Mesothelial cell of epicardium (in vitro differentiated cells): ENCODE measurements around the gene PLGRKT. TPM values are rescaled to one million over a fixed set of nuclear protein-coding genes. Genes with fewer than 3 reads are reported as not detected.

Experiments
- DNase-seq, 2 experiments: peaks; one replicate each; pipeline ENCODE4 v3.0.0; 2021; ENCODE audit warnings: low spot score in 2 of 2; ENCODE audit not compliant: unreplicated experiment in 2 of 2
- H3K27ac Mint-ChIP-seq: 2 replicates; pipeline ENCODE4 v1.8.0; 2021; ENCODE audit warnings: mixed read lengths
- H3K27me3 Mint-ChIP-seq: 2 replicates; pipeline ENCODE4 v1.8.0; 2021; ENCODE audit warnings: low read depth, mixed read lengths
- H3K36me3 Mint-ChIP-seq: 2 replicates; pipeline ENCODE4 v1.8.0; 2021; ENCODE audit warnings: mixed read lengths
- H3K4me1 Mint-ChIP-seq: 2 replicates; pipeline ENCODE4 v1.8.0; 2021; ENCODE audit warnings: mixed read lengths
- H3K4me3 Mint-ChIP-seq: 2 replicates; pipeline ENCODE4 v1.8.0; 2021; ENCODE audit warnings: mild to moderate bottlenecking, moderate library complexity, mixed read lengths
- H3K9me3 Mint-ChIP-seq: 2 replicates; pipeline ENCODE4 v1.8.0; 2021; ENCODE audit warnings: mixed read lengths
- CTCF ChIP-seq: fragments of 200-600 bp; sonication (generic); IDR thresholded peaks from one replicate; pipeline ENCODE4 v1.5.0; 2021; ENCODE audit warnings: antibody characterized with exemption; ENCODE audit not compliant: unreplicated experiment
- total RNA-seq: library from RNA; stranded (reverse); gene quantifications from 3 replicates; pipeline ENCODE4 v1.2.1, GENCODE V29; 2021

The PLGRKT gene
- total RNA-seq, 1 donor from 2014 or later, result 19.6 TPM

GRCh38 chr9:5425006-5425628 is 12.6 kb downstream of the PLGRKT start:
- no peak for DNase-seq
- H3K27me3 Mint-ChIP-seq, result no peaks in the 10 kb centered on the region
- peaks cover 6% of the 10 kb centered on the region for H3K9me3 Mint-ChIP-seq
- H3K4me1 Mint-ChIP-seq, result no peaks in the 10 kb centered on the region
- peak; percentile 23 for TF ChIP-seq CTCF
- H3K36me3 Mint-ChIP-seq, result peaks cover 1% of the 10 kb centered on the region
- no peak overlapping the region for H3K27ac Mint-ChIP-seq
- H3K4me3 Mint-ChIP-seq, result no peak overlapping the region

- no peak for TF ChIP-seq CTCF
- peaks cover 6% of the 10 kb centered on the region for H3K9me3 Mint-ChIP-seq
- peaks cover 15% of the 10 kb centered on the region for H3K36me3 Mint-ChIP-seq
- H3K27ac Mint-ChIP-seq, result no peak overlapping the region
- H3K4me3 Mint-ChIP-seq, result no peak overlapping the region
- no peaks in the 10 kb centered on the region for H3K4me1 Mint-ChIP-seq
- DNase-seq, result no peak
- H3K27me3 Mint-ChIP-seq, result no peaks in the 10 kb centered on the region
These were observed 15.4 kb downstream of the PLGRKT start for GRCh38 chr9:5422276-5422675.

- no peak for DNase-seq
- H3K4me3 Mint-ChIP-seq, result no peak overlapping the region
- H3K4me1 Mint-ChIP-seq, result no peaks in the 10 kb centered on the region
- no peak overlapping the region for H3K27ac Mint-ChIP-seq
- H3K9me3 Mint-ChIP-seq, result peaks cover 6% of the 10 kb centered on the region
- H3K27me3 Mint-ChIP-seq, result no peaks in the 10 kb centered on the region
- peaks cover 15% of the 10 kb centered on the region for H3K36me3 Mint-ChIP-seq
- TF ChIP-seq CTCF, result no peak
These were observed 16.6 kb downstream of the PLGRKT start for GRCh38 chr9:5421163-5421562.

- Mint-ChIP-seq H3K27me3 (no peaks in the 10 kb centered on the region), H3K4me3 (no peak overlapping the region), H3K4me1 (no peaks in the 10 kb centered on the region), H3K27ac (no peak overlapping the region), H3K9me3 (peaks cover 2% of the 10 kb centered on the region), H3K36me3 (peaks cover 17% of the 10 kb centered on the region)
- no peak for TF ChIP-seq CTCF
- no peak for DNase-seq
These were observed 17.7 kb downstream of the PLGRKT start for GRCh38 chr9:5419987-5420386.

GRCh38 chr9:5418481-5418880 is 19.2 kb downstream of the PLGRKT start:
- Mint-ChIP-seq H3K27ac (no peak overlapping the region), H3K36me3 (peaks cover 17% of the 10 kb centered on the region), H3K27me3 (no peaks in the 10 kb centered on the region), H3K4me3 (no peak overlapping the region), H3K9me3 (peaks cover 3% of the 10 kb centered on the region), H3K4me1 (no peaks in the 10 kb centered on the region)
- no peak for TF ChIP-seq CTCF
- DNase-seq, result no peak

- H3K27ac Mint-ChIP-seq, result no peak overlapping the region
- DNase-seq, result no peak
- H3K4me3 Mint-ChIP-seq, result no peak overlapping the region
- H3K27me3 Mint-ChIP-seq, result no peaks in the 10 kb centered on the region
- TF ChIP-seq CTCF, result no peak
- H3K9me3 Mint-ChIP-seq, result peaks cover 15% of the 10 kb centered on the region
- H3K36me3 Mint-ChIP-seq, result peaks cover 29% of the 10 kb centered on the region
- no peaks in the 10 kb centered on the region for H3K4me1 Mint-ChIP-seq
These were observed 20.8 kb downstream of the PLGRKT start for GRCh38 chr9:5416953-5417352.
